Natural killer cell (primary cell): ENCODE data around the gene GCLM. TPM values are rescaled to one million over a fixed set of nuclear protein-coding genes. Genes with fewer than 3 reads are reported as not detected.
A peak's percentile ranks its signal among the peaks of the same experiment; 100 is the strongest.

Experiments
- ATAC-seq, 3 donors: fragments of 150-1000 bp in 2 of 3; fragments of 200-7000 bp in 1 of 3; cut with Tn5 transposase; 1 replicate in 1 of 3; 2 replicates in 2 of 3; pipeline ENCODE4 v1.10.0; 2021; ENCODE audit warnings: mild to moderate bottlenecking in 2 of 3, moderate library complexity in 2 of 3
- DNase-seq, 2 donors: peaks; one replicate each; pipeline versions ENCODE4 v3.0.0 to v3.0.0-alpha.2; 2013 to 2021; ENCODE audit warnings: mixed read lengths in 1 of 2
- H3K27ac ChIP-seq: one replicate; pipeline ENCODE4 v1.5.1; 2013; ENCODE audit warnings: mild to moderate bottlenecking, low read length
- H3K27me3 ChIP-seq: one replicate; pipeline ENCODE4 v1.6.1; 2013; ENCODE audit warnings: low read length; ENCODE audit not compliant: control insufficient read depth, insufficient read depth
- H3K36me3 ChIP-seq: one replicate; pipeline ENCODE4 v1.6.1; 2013; ENCODE audit warnings: low read length; ENCODE audit not compliant: control insufficient read depth, insufficient read depth
- H3K4me1 ChIP-seq: one replicate; pipeline ENCODE4 v1.6.1; 2013; ENCODE audit warnings: low read length; ENCODE audit not compliant: control insufficient read depth, insufficient read depth
- H3K4me3 ChIP-seq: one replicate; pipeline ENCODE4 v1.5.1; 2013; ENCODE audit warnings: low read length
- H3K9me3 ChIP-seq: one replicate; pipeline ENCODE4 v1.6.1; 2013; ENCODE audit warnings: low read length; ENCODE audit not compliant: control insufficient read depth, insufficient read depth
- H3K27ac Mint-ChIP-seq, 2 donors: one replicate each; pipeline ENCODE4 v1.8.0; 2022; ENCODE audit warnings: mild to moderate bottlenecking in 2 of 2, mixed read lengths in 2 of 2, moderate library complexity in 1 of 2
- H3K27me3 Mint-ChIP-seq, 2 donors: one replicate each; pipeline ENCODE4 v1.8.0; 2022; ENCODE audit warnings: low read depth in 2 of 2, mixed read lengths in 2 of 2
- H3K36me3 Mint-ChIP-seq: one replicate; pipeline ENCODE4 v1.8.0; 2022; ENCODE audit warnings: mixed read lengths
- H3K4me1 Mint-ChIP-seq, 2 donors: one replicate each; pipeline ENCODE4 v1.8.0; 2022; ENCODE audit warnings: mixed read lengths in 2 of 2
- H3K4me3 Mint-ChIP-seq: one replicate; pipeline ENCODE4 v1.8.0; 2022; ENCODE audit warnings: mild to moderate bottlenecking, moderate library complexity, mixed read lengths
- H3K9me3 Mint-ChIP-seq, 2 donors: one replicate each; pipeline ENCODE4 v1.8.0; 2022; ENCODE audit warnings: mixed read lengths in 2 of 2
- WGBS: methylation state at CpG from one replicate; pipeline ENCODE4 v1.1.7; 2013; ENCODE audit warnings: missing lambda C conversion rate; ENCODE audit not compliant: insufficient coverage; 5-methylcytosine and 5-hydroxymethylcytosine counted together
- intact Hi-C: fragments of 100-400 bp; cut with micrococcal nuclease; formaldehyde crosslinking; loops from one replicate; pipeline ENCODE4 v1.14.2; 2022
- total RNA-seq, 4 donors: library from RNA; stranded (reverse); fragments of 120-200 nt in 1 of 4; gene quantifications; one replicate each; pipeline versions ENCODE4 v1.2.3 to v1.2.4, GENCODE V29; 2013 to 2022
- TF ChIP-seq, protein P1 (sequence below): fragments of 200-600 bp; IDR thresholded peaks from one replicate; pipeline ENCODE4 v1.8.0; 2022; ENCODE audit warnings: antibody characterized with exemption

GCLM gene
- total RNA-seq, 3 donors from 2014 or later (not counting 1 experiment from before 2014, with no cell fraction given) = 16.1 to 25.5 (median 18.6) TPM

DNA sequence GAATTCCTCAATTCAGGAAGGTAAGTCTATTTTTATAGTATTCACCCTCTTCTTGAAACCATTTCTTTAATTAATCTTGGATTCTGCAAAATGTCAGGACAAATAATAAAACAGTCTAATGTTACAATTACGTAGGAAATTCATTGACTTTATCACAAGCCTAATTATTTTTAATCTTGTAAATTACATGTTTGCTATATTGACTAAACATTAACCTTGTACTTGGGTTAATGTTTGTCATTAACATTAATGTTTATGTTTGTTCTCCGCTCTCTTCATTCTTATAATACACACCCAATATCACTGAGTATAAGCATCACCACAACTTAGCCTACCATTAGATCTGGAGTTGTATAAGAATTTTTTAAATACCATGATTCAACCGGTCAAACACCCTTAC lies 2.8 kb downstream of the GCLM start:
- no peaks in the 10 kb centered on the region for H3K9me3 ChIP-seq
- DNase-seq = no peak
- H3K4me1 ChIP-seq = peaks cover 13% of the 10 kb centered on the region
- H3K27me3 ChIP-seq = no peaks in the 10 kb centered on the region
- WGBS = 100% methylated on average over 1 of the region's 3 CpGs
- Mint-ChIP-seq H3K27ac (peak overlapping the region; percentile 48 to 85), H3K4me3 (peak overlapping the region; percentile 37), H3K27me3 (no peaks in the 10 kb centered on the region), H3K4me1 (peaks cover 43 to 44% of the 10 kb centered on the region in 2 donors), H3K9me3 (no peaks in the 10 kb centered on the region), H3K36me3 (no peaks in the 10 kb centered on the region)
- no peak overlapping the region for H3K27ac ChIP-seq
- no peak overlapping the region for H3K4me3 ChIP-seq
- intact Hi-C loops = no loop called here
- TF ChIP-seq, protein P1, sequence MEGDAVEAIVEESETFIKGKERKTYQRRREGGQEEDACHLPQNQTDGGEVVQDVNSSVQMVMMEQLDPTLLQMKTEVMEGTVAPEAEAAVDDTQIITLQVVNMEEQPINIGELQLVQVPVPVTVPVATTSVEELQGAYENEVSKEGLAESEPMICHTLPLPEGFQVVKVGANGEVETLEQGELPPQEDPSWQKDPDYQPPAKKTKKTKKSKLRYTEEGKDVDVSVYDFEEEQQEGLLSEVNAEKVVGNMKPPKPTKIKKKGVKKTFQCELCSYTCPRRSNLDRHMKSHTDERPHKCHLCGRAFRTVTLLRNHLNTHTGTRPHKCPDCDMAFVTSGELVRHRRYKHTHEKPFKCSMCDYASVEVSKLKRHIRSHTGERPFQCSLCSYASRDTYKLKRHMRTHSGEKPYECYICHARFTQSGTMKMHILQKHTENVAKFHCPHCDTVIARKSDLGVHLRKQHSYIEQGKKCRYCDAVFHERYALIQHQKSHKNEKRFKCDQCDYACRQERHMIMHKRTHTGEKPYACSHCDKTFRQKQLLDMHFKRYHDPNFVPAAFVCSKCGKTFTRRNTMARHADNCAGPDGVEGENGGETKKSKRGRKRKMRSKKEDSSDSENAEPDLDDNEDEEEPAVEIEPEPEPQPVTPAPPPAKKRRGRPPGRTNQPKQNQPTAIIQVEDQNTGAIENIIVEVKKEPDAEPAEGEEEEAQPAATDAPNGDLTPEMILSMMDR = no peak
- no peaks in the 10 kb centered on the region for H3K36me3 ChIP-seq
- no peak for ATAC-seq

DNA sequence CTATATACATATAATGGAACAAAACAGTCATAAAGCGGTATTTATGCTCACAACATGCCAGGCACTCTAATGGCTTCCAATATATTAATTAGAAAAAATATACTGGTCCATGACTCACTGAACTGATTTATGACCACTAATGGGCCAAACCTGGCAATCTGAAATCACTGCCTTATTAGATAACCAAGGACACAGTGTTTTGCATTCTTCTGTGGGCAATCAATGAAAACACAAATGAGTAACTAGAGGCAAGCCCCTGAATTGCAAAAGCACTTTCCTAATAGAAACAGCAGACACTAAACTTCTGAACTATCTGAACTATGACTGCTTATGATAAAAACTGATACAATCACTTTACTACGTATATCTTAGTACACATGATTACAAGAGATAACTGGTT lies 3.5 kb downstream of the GCLM start:
- TF ChIP-seq, protein P1 = no peak
- intact Hi-C loops = no loop called here
- H3K4me1 ChIP-seq = peaks cover 13% of the 10 kb centered on the region
- peak in 1 of 2 donors; percentile 3 for DNase-seq
- Mint-ChIP-seq H3K9me3 (no peaks in the 10 kb centered on the region), H3K27ac (peak overlapping the region; percentile 20 to 85), H3K27me3 (no peaks in the 10 kb centered on the region), H3K4me1 (peaks cover 43 to 44% of the 10 kb centered on the region in 2 donors), H3K36me3 (no peaks in the 10 kb centered on the region), H3K4me3 (no peak overlapping the region)
- no peak for ATAC-seq
- WGBS = 86% methylated on average over 2 of the region's 2 CpGs
- no peaks in the 10 kb centered on the region for H3K27me3 ChIP-seq
- H3K27ac ChIP-seq = no peak overlapping the region
- H3K9me3 ChIP-seq = no peaks in the 10 kb centered on the region
- peaks cover 1% of the 10 kb centered on the region for H3K36me3 ChIP-seq
- H3K4me3 ChIP-seq = no peak overlapping the region

DNA sequence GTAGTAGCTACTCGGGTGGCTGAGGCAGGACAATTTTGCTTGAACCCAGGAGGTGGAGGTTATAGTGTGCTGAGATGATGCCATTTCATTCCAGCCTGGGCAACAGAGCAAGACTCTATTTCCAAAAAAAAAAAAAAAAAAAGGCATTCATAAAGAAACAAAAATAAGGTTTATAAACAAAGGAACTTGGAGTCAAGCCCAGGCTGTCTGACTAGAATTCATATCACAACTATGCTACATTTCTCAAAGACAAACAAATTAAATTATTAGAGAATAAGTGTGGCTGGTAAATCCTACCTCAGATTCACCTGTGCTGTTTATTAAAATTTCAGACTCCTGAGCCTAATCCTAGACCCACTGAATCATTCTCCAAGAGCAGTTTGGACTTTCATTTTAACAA lies 4.2 kb downstream of the GCLM start:
- H3K4me3 ChIP-seq = no peak overlapping the region
- Mint-ChIP-seq H3K27ac (peak overlapping the region; percentile 87 to 89), H3K4me1 (peaks cover 40 to 41% of the 10 kb centered on the region in 2 donors), H3K9me3 (no peaks in the 10 kb centered on the region), H3K4me3 (no peak overlapping the region), H3K36me3 (no peaks in the 10 kb centered on the region), H3K27me3 (no peaks in the 10 kb centered on the region)
- ATAC-seq (no peak), DNase-seq (no peak)
- H3K36me3 ChIP-seq = peaks cover 6% of the 10 kb centered on the region
- H3K27ac ChIP-seq = peak overlapping the region; percentile 60
- no peaks in the 10 kb centered on the region for H3K9me3 ChIP-seq
- peaks cover 13% of the 10 kb centered on the region for H3K4me1 ChIP-seq
- H3K27me3 ChIP-seq = no peaks in the 10 kb centered on the region
- intact Hi-C loops = no loop called here
- WGBS = no CpG with 5 or more reads among the region's 1 CpG
- TF ChIP-seq, protein P1 = no peak

DNA sequence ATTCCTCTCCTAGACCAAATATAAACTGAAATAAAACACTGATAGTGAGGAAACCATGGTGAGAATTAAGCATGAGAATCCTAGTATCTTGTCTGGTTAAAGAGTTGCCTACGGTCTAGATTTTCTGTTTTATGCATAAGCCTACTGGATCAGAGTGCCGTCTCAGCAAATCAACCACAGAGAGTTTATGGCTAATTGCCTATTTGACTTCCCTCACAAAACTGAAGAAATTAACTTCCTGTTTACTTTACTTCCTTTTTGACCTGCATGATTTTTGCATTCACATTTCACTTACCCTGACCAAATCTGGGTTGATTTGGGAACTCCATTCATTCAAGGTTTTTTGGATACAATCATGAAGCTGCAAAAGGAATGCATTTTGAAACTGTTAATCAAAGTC lies 5.0 kb downstream of the GCLM start:
- H3K27ac ChIP-seq = peak overlapping the region; percentile 60
- peak overlapping the region; percentile 87 to 89 for H3K27ac Mint-ChIP-seq
- no peaks in the 10 kb centered on the region for H3K9me3 Mint-ChIP-seq
- H3K4me1 ChIP-seq = peaks cover 10% of the 10 kb centered on the region
- peak overlapping the region; percentile 68 for H3K4me3 Mint-ChIP-seq
- intact Hi-C loops = no loop called here
- peak in 1 of 2 donors; percentile 44 for DNase-seq
- 11% methylated on average over 2 of the region's 2 CpGs for WGBS
- no peaks in the 10 kb centered on the region for H3K9me3 ChIP-seq
- H3K36me3 ChIP-seq = peaks cover 6% of the 10 kb centered on the region
- H3K27me3 ChIP-seq = no peaks in the 10 kb centered on the region
- H3K27me3 Mint-ChIP-seq = no peaks in the 10 kb centered on the region
- ATAC-seq = peak in 1 of 3 donors; percentile 14
- H3K4me1 Mint-ChIP-seq = peaks cover 35% of the 10 kb centered on the region in 2 donors
- no peak overlapping the region for H3K4me3 ChIP-seq
- no peaks in the 10 kb centered on the region for H3K36me3 Mint-ChIP-seq
- TF ChIP-seq, protein P1 = no peak
